Stimulated activated CD4-positive, alpha-beta T cell treated with anti-CD3 and anti-CD28 coated beads, Interleukin-4, amount 100 ng/mL, for 24 hours (primary cell): ENCODE measurements around the gene RRP9.

Experiments used
- DNase-seq: peaks from one replicate; pipeline ENCODE4 v3.0.0-alpha.2; 2020

RRP9 gene

DNA sequence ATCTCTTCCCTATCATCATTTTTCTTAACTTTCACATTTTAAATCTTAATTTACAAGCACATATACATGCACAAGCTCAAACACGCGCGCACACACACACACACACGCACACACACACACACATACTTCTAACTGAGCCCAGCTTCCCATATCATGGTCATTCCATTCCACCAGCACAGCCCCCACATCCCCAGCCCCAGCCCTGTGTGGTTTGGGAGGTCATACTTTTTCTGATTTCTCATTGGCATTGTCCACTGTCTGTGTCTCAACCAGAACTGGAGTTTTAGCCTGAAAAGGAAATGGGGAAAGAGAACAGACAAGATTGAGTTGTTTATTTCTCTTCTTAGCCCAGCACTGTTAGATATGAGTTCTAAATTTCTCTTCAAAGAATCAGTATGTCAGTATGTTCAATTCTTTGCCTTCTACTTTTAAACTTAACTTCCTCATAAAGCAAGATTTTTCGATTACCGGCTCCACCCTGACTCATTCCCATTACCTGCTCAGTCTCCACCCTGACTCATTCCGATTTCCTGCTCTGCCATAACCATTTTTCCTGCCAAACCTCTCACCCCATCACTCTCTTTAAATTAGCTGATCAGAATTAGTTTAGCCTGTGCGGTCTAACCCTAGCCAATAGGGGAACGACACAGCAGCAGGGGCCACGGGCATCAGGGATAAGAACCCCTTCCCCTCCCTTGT is 44.9 kb downstream of the RRP9 start:
- no peak for DNase-seq

DNA sequence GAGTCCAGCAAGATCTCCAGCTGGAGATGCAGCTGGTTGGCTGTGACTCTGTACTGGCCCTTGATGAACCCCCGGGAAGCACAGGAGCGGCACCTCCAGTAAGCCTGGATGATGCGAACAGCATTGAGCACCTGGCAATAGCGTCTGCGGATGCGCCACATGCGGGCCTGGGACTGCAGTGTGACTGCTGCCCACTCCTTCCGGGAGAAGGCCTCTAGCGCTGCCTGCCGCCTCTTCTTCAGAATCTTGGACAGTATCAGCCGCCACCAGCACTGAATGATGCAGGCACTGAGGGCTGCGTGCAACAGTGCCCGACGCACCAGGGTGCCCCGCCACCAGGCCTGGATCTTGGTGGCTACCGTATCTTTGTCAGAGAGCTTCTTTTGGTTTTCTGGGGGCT is 46.8 kb downstream of the RRP9 start:
- DNase-seq, result no peak

- DNase-seq, result no peak
These were observed 47.3 kb downstream of the RRP9 start for GRCh38 chr3:51894391-51894790.

- DNase-seq, result no peak
These were observed 50.3 kb downstream of the RRP9 start for GRCh38 chr3:51891242-51892039.

DNA sequence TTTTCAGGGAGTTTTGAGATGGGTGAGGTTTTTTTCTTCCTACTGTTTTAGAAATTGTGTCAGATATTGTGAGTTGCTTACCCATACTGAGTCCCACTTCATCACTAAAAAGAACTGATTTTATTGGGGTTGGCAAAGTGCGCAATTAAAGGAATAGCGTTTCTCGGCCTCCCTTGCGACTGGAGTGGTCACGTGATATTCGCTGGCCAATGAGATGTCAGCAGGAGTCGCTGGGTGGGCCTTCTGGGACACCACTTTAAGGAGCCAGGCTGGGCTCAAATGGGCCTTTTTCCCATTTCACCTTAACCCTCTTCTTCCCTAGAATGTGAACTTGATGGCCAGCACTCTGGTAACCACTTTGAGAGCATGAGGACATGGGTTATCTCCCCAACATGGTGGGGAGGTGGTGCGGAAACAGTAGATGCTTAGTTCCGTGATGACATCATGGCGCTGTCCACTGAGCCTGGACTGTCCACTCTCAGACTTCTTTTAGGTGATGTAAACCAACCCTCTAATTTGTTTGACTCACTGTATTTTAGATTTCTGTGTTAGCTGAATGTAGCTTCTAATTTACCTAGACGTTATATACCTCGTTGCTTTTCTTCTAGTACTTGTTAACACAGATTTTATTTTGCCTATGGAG is 53.1 kb downstream of the RRP9 start:
- DNase-seq, result no peak

DNA sequence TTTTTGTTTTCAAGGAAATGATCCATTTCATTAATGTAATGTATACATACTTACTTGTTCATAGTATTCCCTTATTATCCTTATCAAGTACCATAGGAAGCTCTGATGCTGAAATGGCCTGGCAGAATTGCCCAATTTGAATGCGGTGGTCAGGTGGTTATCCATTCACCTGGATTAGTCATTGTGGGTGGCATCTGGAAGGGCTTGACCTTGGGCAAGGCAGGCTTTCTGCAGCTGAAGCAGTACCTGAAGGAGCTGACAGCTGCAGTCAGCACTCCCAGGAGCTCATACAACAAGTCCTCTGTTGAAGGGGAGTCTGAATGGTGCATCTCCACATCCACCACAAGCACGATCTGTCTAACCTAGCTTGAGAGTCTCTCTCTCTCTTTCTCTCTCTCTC is 54.1 kb downstream of the RRP9 start:
- DNase-seq, result no peak

GRCh38 chr3:51886447-51886846 is 55.3 kb downstream of the RRP9 start:
- no peak for DNase-seq
